Stomach (tissue), 4 donors: ENCODE data around the gene POGK.

Source experiments
- EP300 ChIP-seq: sonication (generic); formaldehyde crosslinking; IDR thresholded peaks from one replicate; pipeline ENCODE4 v1.6.1; 2017; ENCODE audit warnings: antibody characterized with exemption
- POLR2A ChIP-seq, 4 donors: fragments of 450-650 bp; IDR thresholded peaks; one replicate each; pipeline ENCODE4 v1.6.1; 2016; ENCODE audit warnings: antibody characterized with exemption in 4 of 4, control low read depth in 2 of 4, mild to moderate bottlenecking in 1 of 4, moderate library complexity in 1 of 4
- POLR2AphosphoS5 ChIP-seq, 3 donors: sonication (generic); formaldehyde crosslinking; IDR thresholded peaks; one replicate each; pipeline ENCODE4 v1.6.1; 2016; ENCODE audit warnings: antibody characterized with exemption in 3 of 3
- TF ChIP-seq, protein P1 (sequence below), 7 experiments: fragments of 450-650 bp in 4 of 7; fragments of 200-600 bp in 3 of 7; sonication (generic) in 3 of 7; IDR thresholded peaks; one replicate each; pipeline ENCODE4 v1.5.1; 2016 to 2019; ENCODE audit warnings: antibody characterized with exemption in 7 of 7, control low read depth in 2 of 7, mild to moderate bottlenecking in 1 of 7

DNA sequence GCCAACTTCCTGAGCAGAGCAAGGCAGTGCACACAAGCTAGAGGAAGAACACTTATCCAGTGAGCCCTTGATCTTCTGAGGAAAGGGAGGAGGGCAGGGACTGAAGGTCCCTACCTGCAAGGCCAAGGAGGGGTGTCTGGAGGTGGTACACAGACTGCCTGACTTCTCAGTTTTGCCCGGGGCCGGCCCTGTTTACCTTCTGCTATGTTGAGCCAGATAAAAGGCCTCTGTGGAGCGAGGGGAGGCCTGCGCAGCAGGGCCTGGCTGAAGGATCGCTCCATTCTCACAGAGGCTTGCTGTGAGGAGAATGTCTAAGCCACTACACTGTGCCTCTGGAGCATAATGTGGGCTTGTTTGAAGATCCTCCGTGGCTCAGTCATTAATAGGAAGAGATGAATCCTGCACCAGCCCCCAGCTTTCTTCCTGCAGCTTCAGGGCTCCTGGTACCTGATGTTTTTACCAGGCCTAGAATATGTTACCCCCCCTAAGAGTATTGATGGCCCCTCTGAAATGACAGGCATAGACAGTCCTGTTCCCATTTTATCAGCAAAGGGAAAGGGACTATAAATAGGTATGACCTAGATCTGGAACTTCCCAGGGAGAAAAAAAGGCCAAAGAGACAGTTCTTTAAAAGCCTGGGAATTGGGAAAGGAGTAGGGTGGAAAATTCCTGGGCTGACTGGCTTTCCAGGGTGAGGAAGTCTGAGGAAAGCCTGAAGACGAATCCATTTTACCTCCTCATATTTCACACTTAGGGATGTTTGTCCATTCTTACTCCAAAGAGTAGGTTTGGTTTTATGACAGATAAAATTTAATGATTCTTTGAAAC lies 4.7 kb downstream of the POGK start:
- TF ChIP-seq POLR2A (IDR thresholded peaks at IDR 0.05) (no peak), EP300 (no peak), POLR2AphosphoS5 (IDR thresholded peaks at IDR 0.05) (peak in 2 of 3 donors; percentile 38 to 62)
- TF ChIP-seq, protein P1, sequence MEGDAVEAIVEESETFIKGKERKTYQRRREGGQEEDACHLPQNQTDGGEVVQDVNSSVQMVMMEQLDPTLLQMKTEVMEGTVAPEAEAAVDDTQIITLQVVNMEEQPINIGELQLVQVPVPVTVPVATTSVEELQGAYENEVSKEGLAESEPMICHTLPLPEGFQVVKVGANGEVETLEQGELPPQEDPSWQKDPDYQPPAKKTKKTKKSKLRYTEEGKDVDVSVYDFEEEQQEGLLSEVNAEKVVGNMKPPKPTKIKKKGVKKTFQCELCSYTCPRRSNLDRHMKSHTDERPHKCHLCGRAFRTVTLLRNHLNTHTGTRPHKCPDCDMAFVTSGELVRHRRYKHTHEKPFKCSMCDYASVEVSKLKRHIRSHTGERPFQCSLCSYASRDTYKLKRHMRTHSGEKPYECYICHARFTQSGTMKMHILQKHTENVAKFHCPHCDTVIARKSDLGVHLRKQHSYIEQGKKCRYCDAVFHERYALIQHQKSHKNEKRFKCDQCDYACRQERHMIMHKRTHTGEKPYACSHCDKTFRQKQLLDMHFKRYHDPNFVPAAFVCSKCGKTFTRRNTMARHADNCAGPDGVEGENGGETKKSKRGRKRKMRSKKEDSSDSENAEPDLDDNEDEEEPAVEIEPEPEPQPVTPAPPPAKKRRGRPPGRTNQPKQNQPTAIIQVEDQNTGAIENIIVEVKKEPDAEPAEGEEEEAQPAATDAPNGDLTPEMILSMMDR (IDR thresholded peaks at IDR 0.05): no peak
